IMR-90 (cell line): ENCODE measurements around the gene CCL23. TPM values are rescaled to one million over a fixed set of nuclear protein-coding genes. Genes with fewer than 3 reads are reported as not detected.

Source experiments
- ATAC-seq: fragments of 200-7000 bp; cut with Tn5 transposase; 2 replicates; pipeline ENCODE4 v1.9.1; 2020; ENCODE audit warnings: low read depth, mild to moderate bottlenecking, moderate library complexity
- BruUV-seq: library from RNA; stranded (reverse); fragments of 400-500 nt; replicated peaks from 2 replicates; lab custom pipeline; 2021; lab: Mats Ljungman, UMichigan
- CTCF ChIA-PET: fragments of 300-600 bp; formaldehyde crosslinking; extraction: SDS; loops from one replicate; lab custom pipeline; 2021; ENCODE audit warnings: antibody characterized with exemption; lab: Yijun Ruan, JAX
- POLR2A ChIA-PET: fragments of 300-600 bp; sonication (Branson Sonifier 250); formaldehyde crosslinking; loops from one replicate; lab custom pipeline; 2022; ENCODE audit warnings: antibody characterized with exemption; ENCODE audit not compliant: unreplicated experiment; lab: Charles Lee
- DNase-seq: peaks from one replicate; pipeline ENCODE4 v3.0.0; 2013
- H2AFZ ChIP-seq: replicated peaks from 2 replicates; pipeline ENCODE3; 2013; ENCODE audit warnings: low read length, mild to moderate bottlenecking; ENCODE audit not compliant: poor library complexity
- H2AK5ac ChIP-seq: 2 replicates; pipeline ENCODE4 v1.6.1; 2013; ENCODE audit warnings: low read depth, low read length, inconsistent platforms
- H2AK9ac ChIP-seq: replicated peaks from 2 replicates; pipeline ENCODE3; 2013; ENCODE audit warnings: mild to moderate bottlenecking, low read depth, low read length, moderate library complexity; ENCODE audit not compliant: poor library complexity
- H2BK120ac ChIP-seq: 2 replicates; pipeline ENCODE4 v1.6.1; 2013; ENCODE audit warnings: low read depth, low read length, inconsistent platforms
- H2BK15ac ChIP-seq: 3 replicates; pipeline ENCODE4 v1.6.1; 2013; ENCODE audit warnings: low read depth, low read length, inconsistent platforms
- H2BK20ac ChIP-seq: 2 replicates; pipeline ENCODE4 v1.6.1; 2013; ENCODE audit warnings: low read depth, mild to moderate bottlenecking, inconsistent platforms, low read length, moderate library complexity
- H2BK5ac ChIP-seq: 2 replicates; pipeline ENCODE4 v1.6.1; 2013; ENCODE audit warnings: mild to moderate bottlenecking, low read depth, low read length, inconsistent platforms; ENCODE audit not compliant: poor library complexity, severe bottlenecking
- H3K14ac ChIP-seq: replicated peaks from 2 replicates; pipeline ENCODE4 v1.6.1; 2013; ENCODE audit warnings: low read depth, low read length, inconsistent platforms
- H3K18ac ChIP-seq: 2 replicates; pipeline ENCODE4 v1.6.1; 2013; ENCODE audit warnings: low read depth, low read length, control low read depth
- H3K23ac ChIP-seq: 2 replicates; pipeline ENCODE4 v1.6.1; 2013; ENCODE audit warnings: low read depth, low read length, inconsistent platforms
- H3K27ac ChIP-seq: 2 replicates; pipeline ENCODE4 v1.5.1; 2013; ENCODE audit warnings: mild to moderate bottlenecking, control low read depth, low read length; ENCODE audit not compliant: insufficient read depth
- H3K27me3 ChIP-seq: 2 replicates; pipeline ENCODE4 v1.6.1; 2013; ENCODE audit warnings: low read length; ENCODE audit not compliant: control insufficient read depth, insufficient read depth
- H3K36me3 ChIP-seq: 2 replicates; pipeline ENCODE4 v1.6.1; 2013; ENCODE audit warnings: low read length, mixed read lengths; ENCODE audit not compliant: control insufficient read depth, insufficient read depth
- H3K4ac ChIP-seq: 2 replicates; pipeline ENCODE4 v1.6.1; 2013; ENCODE audit warnings: low read depth, low read length, inconsistent platforms
- H3K4me1 ChIP-seq: 2 replicates; pipeline ENCODE4 v1.6.1; 2013; ENCODE audit warnings: low read length, mixed read lengths; ENCODE audit not compliant: control insufficient read depth, insufficient read depth
- H3K4me2 ChIP-seq: 2 replicates; pipeline ENCODE4 v1.6.1; 2013; ENCODE audit warnings: low read depth, mild to moderate bottlenecking, control low read depth, low read length, moderate library complexity
- H3K4me3 ChIP-seq: 2 replicates; pipeline ENCODE4 v1.5.1; 2013; ENCODE audit warnings: low read depth, mild to moderate bottlenecking, control low read depth, low read length, moderate library complexity; ENCODE audit not compliant: insufficient read depth
- H3K56ac ChIP-seq: 2 replicates; pipeline ENCODE4 v1.6.1; 2013; ENCODE audit warnings: low read length, inconsistent platforms; ENCODE audit not compliant: insufficient read depth; ENCODE audit errors: extremely low read depth
- H3K79me1 ChIP-seq, 2 experiments: 2 replicates each; pipeline ENCODE4 v1.6.1; 2013; ENCODE audit warnings: low read length in 2 of 2, inconsistent platforms in 1 of 2, low read depth in 1 of 2
- H3K9ac ChIP-seq: 2 replicates; pipeline ENCODE4 v1.6.1; 2013; ENCODE audit warnings: low read depth, low read length, control low read depth
- H3K9me1 ChIP-seq: 2 replicates; pipeline ENCODE4 v1.6.1; 2013; ENCODE audit warnings: low read length, inconsistent platforms; ENCODE audit not compliant: insufficient read depth
- H3K9me3 ChIP-seq: 2 replicates; pipeline ENCODE4 v1.6.1; 2013; ENCODE audit warnings: low read length; ENCODE audit not compliant: control insufficient read depth, insufficient read depth
- H4K20me1 ChIP-seq: 2 replicates; pipeline ENCODE4 v1.6.1; 2013; ENCODE audit warnings: low read length, inconsistent platforms; ENCODE audit not compliant: insufficient read depth
- H4K5ac ChIP-seq: 2 replicates; pipeline ENCODE4 v1.6.1; 2013; ENCODE audit warnings: mild to moderate bottlenecking, low read depth, low read length, control low read depth
- H4K8ac ChIP-seq, 2 experiments: 2 replicates each; pipeline ENCODE4 v1.6.1; 2013; ENCODE audit warnings: low read depth in 2 of 2, low read length in 2 of 2, control low read depth in 1 of 2, inconsistent platforms in 1 of 2
- H4K91ac ChIP-seq: 2 replicates; pipeline ENCODE4 v1.6.1; 2013; ENCODE audit warnings: low read depth, low read length, inconsistent platforms; ENCODE audit not compliant: insufficient read depth
- BHLHE40 ChIP-seq: fragments of 150-350 bp; IDR thresholded peaks from 2 replicates; pipeline ENCODE4 v1.6.1; 2016; ENCODE audit warnings: mild to moderate bottlenecking, low read depth, low read length
- CEBPB ChIP-seq: IDR thresholded peaks from 2 replicates; pipeline ENCODE4 v1.6.1; 2012; ENCODE audit warnings: low read depth, low read length, improper control_type of control experiment
- CHD1 ChIP-seq: IDR thresholded peaks from 2 replicates; pipeline ENCODE4 v1.6.1; 2012; ENCODE audit warnings: low read depth, low read length, improper control_type of control experiment
- CTCF ChIP-seq: conservative IDR thresholded peaks from 2 replicates; pipeline ENCODE4 v1.5.1; 2012; ENCODE audit warnings: mild to moderate bottlenecking, low read depth, low read length, improper control_type of control experiment
- ELK1 ChIP-seq: fragments of 150-350 bp; IDR thresholded peaks from 2 replicates; pipeline ENCODE4 v1.6.1; 2016; ENCODE audit warnings: low read depth, mild to moderate bottlenecking, low read length, moderate library complexity, borderline replicate concordance
- FOS ChIP-seq: fragments of 150-350 bp; IDR thresholded peaks from 2 replicates; pipeline ENCODE4 v1.6.1; 2016; ENCODE audit warnings: low read depth, low read length
- MAFK ChIP-seq: IDR thresholded peaks from 2 replicates; pipeline ENCODE4 v1.6.1; 2012; ENCODE audit warnings: low read depth, low read length, improper control_type of control experiment
- MAZ ChIP-seq: IDR thresholded peaks from 2 replicates; pipeline ENCODE4 v1.6.1; 2012; ENCODE audit warnings: low read depth, mild to moderate bottlenecking, low read length, improper control_type of control experiment, moderate library complexity, borderline replicate concordance
- MXI1 ChIP-seq: IDR thresholded peaks from 2 replicates; pipeline ENCODE4 v1.6.1; 2012; ENCODE audit warnings: low read depth, mild to moderate bottlenecking, low read length, moderate library complexity, borderline replicate concordance
- POLR2A ChIP-seq: IDR thresholded peaks from 2 replicates; pipeline ENCODE4 v1.6.1; 2012; ENCODE audit warnings: mild to moderate bottlenecking, low read depth, low read length
- RCOR1 ChIP-seq: IDR thresholded peaks from 2 replicates; pipeline ENCODE4 v1.6.1; 2012; ENCODE audit warnings: mild to moderate bottlenecking, low read length, improper control_type of control experiment; ENCODE audit not compliant: insufficient replicate concordance
- RFX5 ChIP-seq: IDR thresholded peaks from 2 replicates; pipeline ENCODE4 v1.8.0; 2012; ENCODE audit warnings: low read depth, mild to moderate bottlenecking, low read length, moderate library complexity
- USF2 ChIP-seq: fragments of 150-350 bp; IDR thresholded peaks from 2 replicates; pipeline ENCODE4 v1.6.1; 2017; ENCODE audit warnings: mild to moderate bottlenecking, antibody characterized with exemption, low read length, low read depth
- WGBS, 2 experiments: methylation state at CpG; one replicate each; pipeline versions ENCODE4 v1.1.5 to v1.1.7; 2013; ENCODE audit warnings: missing lambda C conversion rate in 2 of 2; ENCODE audit not compliant: insufficient read length in 1 of 2; ENCODE audit errors: extremely low coverage in 2 of 2; 5-methylcytosine and 5-hydroxymethylcytosine counted together
- dilution Hi-C: fragments of 300-500 bp; cut with HindIII; formaldehyde crosslinking; loops from one replicate; pipeline ENCODE4 v1.14.3; 2018; ENCODE audit warnings: low sequenced_read_pairs; ENCODE audit not compliant: unreplicated experiment
- in situ Hi-C: fragments of 300-500 bp; cut with MboI; formaldehyde crosslinking; loops from 3 replicates; pipeline ENCODE4 v1.14.3; 2019; ENCODE audit warnings: low sequenced_read_pairs, inconsistent platforms, mixed read lengths
- intact Hi-C: fragments of 100-400 bp; cut with micrococcal nuclease; formaldehyde crosslinking; loops from 2 replicates; pipeline ENCODE4 v1.10.0; 2022
- polyA plus RNA-seq, 3 experiments: library from polyadenylated mRNA; depleted of rRNA; stranded (reverse); fragments of >200 nt; gene quantifications; 2 replicates each; pipeline ENCODE4 v1.2.3, GENCODE V29; 2012; ENCODE audit warnings: low replicate concordance in 1 of 3
- total RNA-seq: library from RNA; depleted of rRNA; stranded (reverse); fragments of >200 nt; gene quantifications from 2 replicates; pipeline ENCODE4 v1.2.3, GENCODE V29; 2012

CCL23 gene
- total and polyA plus RNA-seq, 2 of the 4 experiments (the other 2 are of a cell fraction), result not detected

GRCh38 chr17:35973333-35974260 is 44.2 kb downstream of the CCL23 start:
- no peak overlapping the region for H3K18ac ChIP-seq
- no peak overlapping the region for H4K91ac ChIP-seq
- H3K4me3 ChIP-seq, result no peak overlapping the region
- no peak overlapping the region for H3K27ac ChIP-seq
- WGBS, 2 experiments, result 0% methylated on average over 1 of the region's 10 CpGs; no CpG with 5 or more reads in 1 of the 2 experiments
- H3K79me1 ChIP-seq, result no peaks in the 10 kb centered on the region
- H3K4ac ChIP-seq, result no peak overlapping the region
- ChIA-PET CTCF (interaction anchor here (1.3 kb wide), 1 partner anchor 510 kb away, joined by 3 read pairs; no protein-coding TSS in a partner anchor), POLR2A (no interaction called here)
- H4K5ac ChIP-seq, result no peak overlapping the region
- no peak overlapping the region for H3K4me2 ChIP-seq
- in situ Hi-C loops (loop anchor here (5.0 kb wide), 1 partner anchor 174 kb away; no protein-coding TSS in a partner anchor), intact Hi-C loops (no loop called here), dilution Hi-C loops (no loop called here)
- H3K23ac ChIP-seq, result no peak overlapping the region
- peaks cover 6% of the 10 kb centered on the region for H3K4me1 ChIP-seq
- no peak overlapping the region for H3K56ac ChIP-seq
- no peaks in the 10 kb centered on the region; the same call in 1 of the 2 replicates for H3K9me1 ChIP-seq
- H4K20me1 ChIP-seq, result no peaks in the 10 kb centered on the region
- TF ChIP-seq ELK1, result no peak
- TF ChIP-seq POLR2A, result no peak
- TF ChIP-seq BHLHE40, result no peak
- no peak for TF ChIP-seq MAZ
- TF ChIP-seq MAFK, result no peak
- no peak for TF ChIP-seq CHD1
- TF ChIP-seq USF2, result no peak
- TF ChIP-seq RFX5, result no peak
- TF ChIP-seq FOS, result no peak
- TF ChIP-seq CEBPB, result no peak
- no peak for TF ChIP-seq CTCF
- TF ChIP-seq RCOR1, result no peak
- no peak for TF ChIP-seq MXI1
- H3K14ac ChIP-seq, result no peak overlapping the region
- no peak overlapping the region for H2BK15ac ChIP-seq
- no peaks in the 10 kb centered on the region for H3K9me3 ChIP-seq
- H2BK5ac ChIP-seq, result no peak overlapping the region
- no peak overlapping the region for H3K9ac ChIP-seq
- DNase-seq (peak; percentile 32), ATAC-seq (peak; percentile 56)
- no peak overlapping the region for H2BK120ac ChIP-seq
- peak overlapping the region; percentile 47 for H2AFZ ChIP-seq
- no peak overlapping the region for H2AK5ac ChIP-seq
- no peaks in the 10 kb centered on the region for H3K36me3 ChIP-seq
- H2AK9ac ChIP-seq, result no peak overlapping the region
- H2BK20ac ChIP-seq, result no peak overlapping the region
- no peak overlapping the region for H4K8ac ChIP-seq
- H3K27me3 ChIP-seq, result peaks cover 3% of the 10 kb centered on the region; the same call in 1 of the 2 replicates
- no TSS peak for BruUV-seq
